A549 (cell line): ENCODE data around the gene LSM10. TPM values are rescaled to one million over a fixed set of nuclear protein-coding genes. Genes with fewer than 3 reads are reported as not detected.

ENCODE experiments used
- ATAC-seq, 2 experiments: fragments of 200-7000 bp in 1 of 2; fragments of >200 bp in 1 of 2; cut with Nextera tagmentation in 1 of 2; cut with Tn5 transposase in 1 of 2; 3 replicates each; pipeline versions ENCODE4 v1.8.0 to v1.9.1; 2018 to 2020; ENCODE audit warnings: mild to moderate bottlenecking in 1 of 2, moderate library complexity in 1 of 2
- CTCF ChIA-PET: fragments of 300-600 bp; sonication (Branson Sonifier 250); formaldehyde crosslinking; extraction: SDS; loops from one replicate; lab custom pipeline; 2021; ENCODE audit warnings: antibody characterized with exemption, inconsistent platforms; lab: Yijun Ruan, JAX
- POLR2A ChIA-PET: fragments of 350-600 bp; formaldehyde crosslinking; extraction: SDS; loops from one replicate; lab custom pipeline; 2021; ENCODE audit warnings: antibody characterized with exemption, inconsistent platforms; lab: Yijun Ruan, JAX
- DNase-seq, 2 experiments: peaks; one replicate each; pipeline versions ENCODE4 v3.0.0 to v3.0.0-alpha.2; 2011 to 2016; ENCODE audit warnings: low read depth in 1 of 2, low spot score in 1 of 2
- FAIRE-seq: peaks from 2 replicates; lab custom pipeline; 2011; peaks lifted over from hg19 to GRCh38; lab: Jason Lieb, UNC
- H3K27ac ChIP-seq, 2 experiments: fragments of >200 bp; sonication (Bioruptor Twin); formaldehyde crosslinking; 3 replicates each; pipeline ENCODE4 v1.5.1; 2016 to 2017
- H3K4me1 ChIP-seq: fragments of >200 bp; sonication (Bioruptor Twin); formaldehyde crosslinking; 3 replicates; pipeline ENCODE4 v1.6.1; 2016
- H3K4me2 ChIP-seq: fragments of >200 bp; sonication (Bioruptor Twin); formaldehyde crosslinking; 3 replicates; pipeline ENCODE4 v1.6.1; 2016
- H3K4me3 ChIP-seq: fragments of >200 bp; sonication (Bioruptor Twin); formaldehyde crosslinking; 3 replicates; pipeline ENCODE4 v1.5.1; 2016
- H3K9me3 ChIP-seq: fragments of >200 bp; sonication (Bioruptor Twin); formaldehyde crosslinking; 3 replicates; pipeline ENCODE4 v1.6.1; 2016
- ATOH8 ChIP-seq: fragments of 250-450 bp; sonication (Bioruptor Pico); IDR thresholded peaks from 2 replicates; pipeline ENCODE4 v1.5.0; 2020; ENCODE audit warnings: low read depth, mild to moderate bottlenecking, moderate library complexity
- BHLHE40 ChIP-seq: IDR thresholded peaks from 2 replicates; pipeline ENCODE4 v1.6.1; 2012; ENCODE audit warnings: low read depth, low read length, inconsistent platforms
- CBX2 ChIP-seq: fragments of 200-600 bp; sonication (generic); IDR thresholded peaks from 2 replicates; pipeline ENCODE4 v1.6.1; 2016; ENCODE audit warnings: low read depth, mild to moderate bottlenecking, borderline replicate concordance
- CHD4 ChIP-seq: fragments of 200-600 bp; sonication (generic); IDR thresholded peaks from 2 replicates; pipeline ENCODE4 v1.6.1; 2016; ENCODE audit warnings: antibody characterized with exemption, mild to moderate bottlenecking, borderline replicate concordance
- CTCF ChIP-seq: fragments of >200 bp; sonication (Bioruptor Twin); formaldehyde crosslinking; IDR thresholded peaks from 3 replicates; pipeline ENCODE4 v1.5.1; 2016
- E2F6 ChIP-seq: IDR thresholded peaks from 2 replicates; pipeline ENCODE4 v1.6.1; 2012; ENCODE audit warnings: low read depth, borderline replicate concordance
- EHF ChIP-seq: fragments of 250-450 bp; sonication (Bioruptor Pico); IDR thresholded peaks from 2 replicates; pipeline ENCODE4 v1.5.0; 2020; ENCODE audit warnings: mild to moderate bottlenecking
- ELK1 ChIP-seq: fragments of 150-350 bp; IDR thresholded peaks from 2 replicates; pipeline ENCODE4 v1.6.1; 2014; ENCODE audit warnings: low read depth, mild to moderate bottlenecking, low read length
- FOSL2 ChIP-seq, 2 experiments: fragments of 450-650 bp in 1 of 2; fragments of >200 bp in 1 of 2; sonication (Bioruptor Twin) in 1 of 2; formaldehyde crosslinking; IDR thresholded peaks; 2 replicates each; pipeline versions ENCODE4 v1.5.0 to v1.6.1; 2016 to 2020; ENCODE audit warnings: mild to moderate bottlenecking in 1 of 2, moderate library complexity in 1 of 2
- HDAC2 ChIP-seq: fragments of 200-600 bp; sonication (generic); IDR thresholded peaks from 2 replicates; pipeline ENCODE4 v1.6.1; 2016
- HES2 ChIP-seq: fragments of >200 bp; sonication (Bioruptor Twin); formaldehyde crosslinking; IDR thresholded peaks from 2 replicates; pipeline ENCODE4 v1.6.1; 2016
- HMGXB4 ChIP-seq: fragments of 250-450 bp; sonication (Bioruptor Pico); IDR thresholded peaks from 2 replicates; pipeline ENCODE4 v1.5.0; 2021; ENCODE audit warnings: mild to moderate bottlenecking, moderate library complexity, borderline replicate concordance
- KDM1A ChIP-seq: fragments of 200-600 bp; sonication (generic); IDR thresholded peaks from 2 replicates; pipeline ENCODE4 v1.6.1; 2016; ENCODE audit warnings: low read depth, mild to moderate bottlenecking
- NFE2L2 ChIP-seq: fragments of 150-350 bp; conservative IDR thresholded peaks from 2 replicates; pipeline ENCODE4 v1.6.1; 2014; ENCODE audit warnings: low read length
- NPAS2 ChIP-seq: fragments of 250-450 bp; sonication (Bioruptor Pico); IDR thresholded peaks from 2 replicates; pipeline ENCODE4 v1.8.0; 2022; ENCODE audit warnings: mild to moderate bottlenecking, moderate library complexity, borderline replicate concordance
- PBX3 ChIP-seq: IDR thresholded peaks from 2 replicates; pipeline ENCODE4 v1.6.1; 2012
- PHF8 ChIP-seq: fragments of 200-600 bp; sonication (generic); IDR thresholded peaks from 2 replicates; pipeline ENCODE4 v1.6.1; 2016; ENCODE audit warnings: low read depth, mild to moderate bottlenecking, antibody characterized with exemption, moderate library complexity, borderline replicate concordance
- RARB ChIP-seq: fragments of 250-450 bp; sonication (Bioruptor Pico); IDR thresholded peaks from 2 replicates; pipeline ENCODE4 v1.8.0; 2021; ENCODE audit warnings: mild to moderate bottlenecking, moderate library complexity
- RFX5 ChIP-seq: fragments of 450-650 bp; IDR thresholded peaks from 2 replicates; pipeline ENCODE4 v1.7.1; 2014; ENCODE audit warnings: antibody characterized with exemption, mild to moderate bottlenecking, moderate library complexity
- SMC3 ChIP-seq: fragments of >200 bp; sonication (Bioruptor Twin); formaldehyde crosslinking; IDR thresholded peaks from 3 replicates; pipeline ENCODE4 v1.6.1; 2018; ENCODE audit warnings: inconsistent platforms
- TFCP2L1 ChIP-seq: fragments of 250-450 bp; sonication (Bioruptor Pico); IDR thresholded peaks from 2 replicates; pipeline ENCODE4 v1.5.0; 2021; ENCODE audit warnings: mild to moderate bottlenecking
- USF2 ChIP-seq: fragments of 450-650 bp; IDR thresholded peaks from 2 replicates; pipeline ENCODE4 v1.6.1; 2014; ENCODE audit warnings: antibody characterized with exemption
- ZC3H11A ChIP-seq: fragments of 450-650 bp; IDR thresholded peaks from 2 replicates; pipeline ENCODE4 v1.6.1; 2014; ENCODE audit warnings: antibody characterized with exemption, mild to moderate bottlenecking
- WGBS: methylation state at CpG from one replicate; pipeline ENCODE4 v1.1.6; 2017; ENCODE audit errors: missing lambda C conversion rate; 5-methylcytosine and 5-hydroxymethylcytosine counted together
- polyA plus RNA-seq, 4 experiments: library from polyadenylated mRNA; depleted of rRNA in 3 of 4; stranded (reverse); fragments of >200 nt; fragmentation: RNase III in 1 of 4; extraction: RNeasy Plus Mini Kit Qiagen cat#74134 plus additional on column Dnase treatment in 1 of 4; gene quantifications; 2 replicates in 3 of 4; 3 replicates in 1 of 4; pipeline ENCODE4 v1.2.3, GENCODE V29; 2011 to 2017

LSM10 gene
- polyA plus RNA-seq, 2 of the 4 experiments (the other 2 are of a cell fraction), result 40.7 to 44.3 TPM

GRCh38 chr1:36381405-36381804, 16.3 kb downstream of the LSM10 start:
- peaks cover 14% of the 10 kb centered on the region; the same call in 2 of the 3 replicates for H3K4me1 ChIP-seq
- TF ChIP-seq ZC3H11A, result no peak
- TF ChIP-seq RARB, result no peak
- no peak for TF ChIP-seq ELK1
- TF ChIP-seq CTCF, result no peak
- TF ChIP-seq BHLHE40, result no peak
- TF ChIP-seq HDAC2, result no peak
- TF ChIP-seq PHF8, result no peak
- no peak for TF ChIP-seq CBX2
- no peak for TF ChIP-seq NFE2L2
- TF ChIP-seq KDM1A, result no peak
- TF ChIP-seq E2F6, result no peak
- CTCF ChIA-PET, result interaction anchor here (0.7 to 1.1 kb wide), 3 partner anchors 32 to 51 kb away, joined by 3 to 4 read pairs (median 3); no protein-coding TSS in a partner anchor

GRCh38 chr1:36380782-36381181, 16.9 kb downstream of the LSM10 start:
- no peak for ATAC-seq
- ChIA-PET CTCF (interaction anchor here (0.7 to 1.6 kb wide), 3 partner anchors 12 to 38 kb away, joined by 3 to 5 read pairs (median 3); no protein-coding TSS in a partner anchor), POLR2A (no interaction called here)
- Histone ChIP-seq H3K27ac (no peak overlapping the region), H3K4me1 (peaks cover 18% of the 10 kb centered on the region; the same call in 2 of the 3 replicates), H3K4me2 (no peak overlapping the region), H3K4me3 (no peak overlapping the region), H3K9me3 (no peaks in the 10 kb centered on the region)
- WGBS, result 88% methylated on average over 3 of the region's 3 CpGs
- DNase-seq, result no peak
- FAIRE-seq, result no peak
- TF ChIP-seq TFCP2L1 (CRISPR knock-in tag), result no peak
- no peak for TF ChIP-seq PHF8
- TF ChIP-seq FOSL2 (IDR thresholded peaks at IDR 0.05), result no peak
- TF ChIP-seq FOSL2 (CRISPR knock-in tag; IDR thresholded peaks at IDR 0.05), result no peak
- TF ChIP-seq USF2, result no peak
- no peak for TF ChIP-seq NPAS2 (CRISPR knock-in tag)
- TF ChIP-seq ATOH8 (CRISPR knock-in tag), result no peak
- TF ChIP-seq EHF (CRISPR knock-in tag), result no peak
- TF ChIP-seq HMGXB4 (CRISPR knock-in tag), result no peak
- no peak for TF ChIP-seq HES2
- no peak for TF ChIP-seq PBX3
- no peak for TF ChIP-seq SMC3
- no peak for TF ChIP-seq HDAC2
- TF ChIP-seq RFX5, result no peak
- no peak for TF ChIP-seq CHD4
- no peak for TF ChIP-seq KDM1A

More at GRCh38 chr1:36381405-36381804, 16.3 kb downstream of the LSM10 start:
- ATAC-seq, result no peak
- FAIRE-seq, result no peak
- Histone ChIP-seq H3K9me3 (no peaks in the 10 kb centered on the region), H3K27ac (no peak overlapping the region), H3K4me2 (no peak overlapping the region), H3K4me3 (no peak overlapping the region)
- POLR2A ChIA-PET, result no interaction called here
- no peak for DNase-seq
- 90% methylated on average over 5 of the region's 5 CpGs for WGBS
